Measurements from ENCODE around the gene CCDC81.
"Not testable (repeated sequence)": the region's sequence is repeated elsewhere in the genome, so short reads cannot be mapped to it uniquely, and the experiment has no call there.

The CCDC81 gene

DNA sequence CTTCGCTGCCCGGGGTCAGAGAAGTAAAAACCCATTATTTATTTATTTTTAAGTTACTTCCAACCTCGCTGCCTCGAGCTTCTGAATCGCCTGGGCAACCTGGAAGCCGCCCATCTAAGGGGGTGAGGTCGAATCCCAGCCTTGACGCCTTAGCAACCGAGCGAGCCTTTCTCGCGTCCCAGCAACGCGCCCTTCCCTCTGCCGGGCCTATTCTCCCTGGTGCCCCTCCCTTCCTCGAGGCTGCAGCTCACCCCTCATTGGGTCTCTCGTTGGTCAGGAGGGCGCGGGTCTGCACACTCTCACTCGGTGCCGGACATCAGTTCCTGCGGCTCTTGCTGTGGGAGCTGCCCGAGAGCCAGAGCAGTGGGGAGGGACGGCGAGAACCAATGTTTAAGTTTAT, at the start of gene CCDC81:
TSS of gene CCDC81 (plus strand) at position 302 of the 400 bp plus-strand sequence. CDS start 277 bp downstream, outside the sequence.
- no peak for DNase-seq (ENCODE audit: low read depth)

DNA sequence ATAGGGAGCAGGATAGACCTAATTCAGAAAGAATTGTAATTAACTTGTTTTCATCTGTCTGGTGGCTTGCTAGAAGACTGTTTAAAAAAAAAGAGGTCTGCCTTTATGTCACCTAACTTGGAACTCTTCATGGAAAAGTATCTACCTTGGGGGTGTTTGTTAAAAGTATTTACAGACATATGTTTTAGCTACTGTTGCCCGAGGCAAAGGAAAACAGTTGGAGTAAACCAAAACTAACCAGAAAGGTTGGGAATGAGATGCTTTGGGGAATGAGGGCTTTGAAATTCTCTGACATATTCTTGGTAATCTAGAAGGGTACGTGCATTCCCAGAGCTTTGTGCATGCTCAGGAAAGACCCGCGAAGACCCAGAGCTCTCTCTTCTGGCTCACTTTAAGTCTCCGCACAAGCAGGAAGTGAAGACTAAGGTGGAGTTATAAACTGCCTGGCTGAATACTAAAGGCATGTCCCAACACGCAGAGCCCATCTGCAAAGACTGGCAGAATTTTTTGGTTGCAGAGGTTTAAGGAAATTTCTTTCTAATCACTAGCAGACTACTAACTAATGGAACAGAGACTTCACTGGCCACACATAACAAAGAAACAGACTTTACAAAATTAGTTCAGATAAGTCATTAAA, 39.4 kb upstream of the CCDC81 start:
- no peak for DNase-seq (ENCODE audit: low read depth)

DNA sequence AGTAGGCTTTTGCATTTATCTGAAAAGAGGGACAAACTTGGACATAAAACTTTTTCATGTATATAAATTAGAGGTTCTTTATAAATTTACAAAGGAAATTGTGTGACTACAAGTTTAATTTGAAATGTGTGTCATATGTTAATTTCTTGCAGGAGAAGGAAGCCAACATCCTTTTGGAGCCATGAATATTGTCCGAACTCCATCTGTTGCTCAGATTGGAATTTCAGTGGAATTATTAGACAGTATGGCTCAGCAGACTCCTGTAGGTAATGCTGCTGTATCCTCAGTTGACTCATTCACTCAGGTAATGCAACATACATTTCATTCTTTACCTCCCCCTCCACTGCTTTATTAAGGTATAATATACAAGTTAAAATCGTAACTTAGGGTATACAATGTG, 37.5 kb upstream of the CCDC81 start:
- no peak for DNase-seq (ENCODE audit: low read depth)

DNA sequence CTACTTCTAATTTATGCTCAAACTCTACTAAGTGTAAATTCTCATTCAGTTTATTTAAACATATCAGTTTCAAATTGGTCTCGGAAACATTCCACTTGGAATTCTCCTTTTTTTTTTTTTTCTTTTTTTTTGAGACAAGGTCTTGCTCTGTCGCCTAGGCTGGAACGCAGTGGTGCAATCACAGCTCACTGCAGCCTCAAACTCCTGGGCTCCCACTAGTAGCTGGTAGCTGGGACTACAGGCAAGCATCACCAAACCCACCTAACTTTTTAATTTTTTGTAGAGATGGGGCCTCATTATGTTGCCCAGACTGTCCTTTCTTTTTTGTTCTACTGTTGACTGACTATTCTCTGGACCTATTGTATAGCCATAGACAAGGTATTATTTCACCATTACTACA, 33.3 kb upstream of the CCDC81 start:
- DNase-seq (ENCODE audit: low read depth), result no peak

DNA sequence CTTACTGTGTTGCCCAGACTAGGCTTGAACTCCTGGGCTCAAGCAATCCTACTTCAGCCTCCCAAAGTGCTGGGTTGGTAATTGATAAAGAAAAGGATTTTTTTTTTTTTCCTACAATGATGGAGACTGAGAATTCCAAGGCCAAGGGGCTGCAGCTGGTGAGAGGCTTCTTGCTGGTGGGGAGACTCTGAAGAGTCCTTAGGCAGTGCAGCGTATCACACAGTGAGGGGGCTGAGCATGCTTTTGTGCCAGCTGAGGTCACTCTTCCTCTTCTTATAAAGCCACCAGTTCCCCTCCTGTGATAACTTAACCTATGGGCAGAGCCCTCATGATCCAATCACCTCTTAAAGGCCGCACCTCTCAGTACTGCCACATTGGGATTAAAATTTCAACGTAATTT, 28.2 kb upstream of the CCDC81 start:
- no peak for DNase-seq (ENCODE audit: low read depth)

DNA sequence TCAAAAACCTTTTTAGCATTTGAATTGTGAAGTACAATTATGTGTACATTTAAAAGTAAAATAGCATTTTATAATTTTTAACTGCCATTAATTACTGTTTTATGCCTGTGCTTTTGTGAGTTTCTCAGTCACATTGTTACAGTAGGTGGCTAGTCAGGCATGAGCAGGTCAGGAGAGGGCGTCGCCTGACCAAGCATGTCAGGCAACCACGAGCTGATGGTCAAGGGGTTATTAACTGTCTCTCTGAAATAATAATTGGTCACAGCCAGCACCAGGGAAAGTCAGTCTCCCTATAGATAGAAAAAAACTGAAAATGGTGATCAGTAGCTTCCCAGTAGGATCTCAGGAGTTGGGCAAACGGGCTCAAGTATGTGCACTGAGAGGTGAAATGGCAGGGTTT, 19.4 kb upstream of the CCDC81 start:
- DNase-seq (ENCODE audit: low read depth), result no peak

DNA sequence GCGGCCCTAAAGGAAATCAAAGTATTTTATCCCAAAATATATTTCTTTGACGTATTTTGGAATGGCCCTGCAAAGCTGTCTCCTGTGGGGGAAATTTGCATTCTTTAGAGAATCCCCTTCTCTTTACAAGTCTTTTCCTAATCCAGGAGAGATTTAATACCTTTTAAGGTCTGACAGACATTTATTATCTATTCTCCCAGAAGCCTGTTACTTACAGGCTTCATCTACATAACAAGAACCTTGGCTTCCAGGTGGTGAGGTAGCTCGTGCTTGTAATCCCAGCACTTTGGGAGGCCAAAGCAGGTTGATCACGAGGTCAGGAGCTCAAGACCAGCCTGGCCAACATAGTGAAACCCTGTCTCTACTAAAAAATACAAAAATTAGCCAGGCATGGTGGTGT, 17.3 kb upstream of the CCDC81 start:
- DNase-seq (ENCODE audit: low read depth), result not testable (repeated sequence)

DNA sequence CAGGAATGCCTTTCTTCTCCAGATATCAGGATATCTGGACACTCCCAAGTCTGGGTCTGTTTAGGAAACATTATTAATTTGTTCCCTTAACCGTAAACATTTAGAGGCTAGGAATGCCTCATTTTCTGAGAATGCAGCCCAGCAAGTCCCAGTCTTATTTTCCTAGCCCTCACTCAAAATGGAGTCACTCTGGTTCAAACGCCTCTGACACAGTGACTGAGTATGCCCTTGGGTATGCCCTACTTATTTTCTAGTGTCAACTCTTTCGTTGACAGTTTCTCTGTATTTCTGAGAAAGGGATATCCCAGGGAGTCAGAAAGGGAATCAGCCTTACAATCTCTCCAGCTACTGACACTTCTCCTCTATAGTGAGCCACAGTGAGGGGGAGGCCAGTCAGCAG, 16.0 kb upstream of the CCDC81 start:
- no peak for DNase-seq (ENCODE audit: low read depth)

DNA sequence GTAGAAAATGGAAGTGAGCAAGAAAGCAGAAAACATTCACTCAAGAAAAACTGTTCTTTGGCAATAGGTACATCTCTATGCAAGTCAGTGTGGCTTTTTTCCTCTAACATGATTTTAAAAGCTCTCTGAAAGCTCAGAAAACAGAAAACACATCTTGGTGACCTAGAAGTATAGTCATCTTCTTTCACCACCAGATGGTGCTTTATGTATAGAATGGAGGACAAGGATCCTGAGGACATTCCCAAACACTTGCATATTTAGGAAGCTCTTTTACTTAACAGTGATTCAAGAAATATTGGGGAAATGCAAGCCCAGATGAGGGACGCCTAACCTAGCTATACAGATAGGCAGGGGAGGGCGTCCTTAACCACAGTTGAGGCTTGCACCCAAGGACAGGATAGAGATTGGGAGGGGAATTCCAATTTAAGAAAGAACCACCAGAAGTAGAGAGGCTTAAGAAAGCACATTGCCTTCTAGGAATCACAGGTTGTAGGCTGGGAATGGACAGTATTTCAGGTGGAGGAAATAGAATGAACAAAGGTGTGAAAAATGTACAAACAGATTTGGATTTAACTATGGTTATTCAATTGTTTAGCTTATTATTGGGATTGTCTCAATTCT, 13.8 kb upstream of the CCDC81 start:
- no peak for DNase-seq (ENCODE audit: low read depth)

DNA sequence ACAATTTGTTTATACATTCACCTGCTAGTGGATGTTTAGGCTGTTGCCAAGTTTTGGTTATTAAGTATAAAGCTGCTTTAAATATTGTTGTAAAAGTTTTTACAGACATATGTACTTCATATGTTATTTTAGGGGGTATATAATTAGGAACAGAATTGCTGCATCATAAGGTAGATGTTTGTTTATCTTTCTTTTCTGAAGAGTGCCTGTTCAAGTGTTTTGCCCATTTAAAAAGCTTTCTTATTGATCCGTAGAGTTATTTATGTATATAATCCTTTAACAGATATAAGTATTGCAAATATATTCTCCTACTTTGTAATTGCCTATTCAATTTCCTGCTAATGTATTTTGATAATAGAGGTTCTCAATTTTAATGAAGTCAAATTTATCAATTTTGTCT, 11.3 kb upstream of the CCDC81 start:
- DNase-seq (ENCODE audit: low read depth), result no peak

DNA sequence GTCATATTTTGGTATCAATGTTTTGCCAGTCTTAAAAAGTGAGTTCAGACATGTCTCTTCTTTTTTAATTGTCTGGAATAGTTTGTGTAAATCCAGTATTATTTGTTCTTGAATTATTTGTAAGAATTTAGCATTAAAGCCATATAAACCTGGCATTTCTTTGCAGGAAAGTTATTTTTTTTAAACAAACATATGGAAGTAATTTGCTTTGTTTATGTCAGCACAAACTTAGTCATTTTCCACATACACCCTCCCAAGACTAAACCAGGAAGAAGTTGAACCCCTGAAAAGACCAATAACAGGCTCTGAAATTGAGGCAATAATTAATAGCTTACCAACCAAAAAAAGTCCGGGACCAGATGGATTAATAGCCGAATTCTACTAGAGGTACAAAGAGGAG, 9.1 kb upstream of the CCDC81 start:
- DNase-seq (ENCODE audit: low read depth), result no peak

DNA sequence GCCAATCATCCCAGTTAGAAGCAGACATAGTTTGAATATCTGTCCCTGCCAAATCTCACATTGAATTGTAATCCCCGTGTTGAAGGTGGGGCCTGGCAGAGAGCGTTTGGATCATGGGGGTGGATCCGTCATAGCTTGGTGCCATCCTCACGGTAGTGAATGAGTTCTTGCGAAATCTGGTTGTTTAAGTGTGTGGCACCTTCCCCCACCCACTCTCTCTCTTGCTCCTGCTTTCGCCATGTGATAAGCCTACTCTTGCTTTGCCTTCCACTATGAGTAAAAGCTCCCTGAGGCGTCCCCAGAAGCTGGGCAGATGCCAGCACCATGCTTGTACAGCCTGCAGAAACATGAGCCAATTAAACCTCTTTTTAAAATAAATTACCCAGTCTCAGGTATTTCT, 5.0 kb upstream of the CCDC81 start:
- no peak for DNase-seq (ENCODE audit: low read depth)

DNA sequence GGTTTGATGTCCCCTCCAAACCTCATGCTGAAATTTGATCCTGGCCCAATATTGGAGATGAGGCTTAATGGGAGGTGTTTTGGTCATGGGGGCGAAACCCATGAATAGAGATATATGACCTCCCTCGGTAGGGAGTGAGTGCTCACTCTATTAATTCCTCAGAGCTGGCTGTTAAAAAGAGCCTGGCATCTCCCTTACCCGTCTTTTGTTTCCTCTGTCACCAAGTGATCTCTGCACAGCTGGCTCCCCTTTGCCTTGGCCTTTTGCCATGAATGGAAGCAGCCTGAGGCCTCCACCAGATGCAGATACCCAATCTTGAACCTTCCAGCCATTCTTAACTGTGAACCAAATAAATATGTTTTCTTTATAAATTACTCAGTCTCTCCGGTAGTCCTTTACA, 4.5 kb upstream of the CCDC81 start:
- DNase-seq (ENCODE audit: low read depth), result no peak

DNA sequence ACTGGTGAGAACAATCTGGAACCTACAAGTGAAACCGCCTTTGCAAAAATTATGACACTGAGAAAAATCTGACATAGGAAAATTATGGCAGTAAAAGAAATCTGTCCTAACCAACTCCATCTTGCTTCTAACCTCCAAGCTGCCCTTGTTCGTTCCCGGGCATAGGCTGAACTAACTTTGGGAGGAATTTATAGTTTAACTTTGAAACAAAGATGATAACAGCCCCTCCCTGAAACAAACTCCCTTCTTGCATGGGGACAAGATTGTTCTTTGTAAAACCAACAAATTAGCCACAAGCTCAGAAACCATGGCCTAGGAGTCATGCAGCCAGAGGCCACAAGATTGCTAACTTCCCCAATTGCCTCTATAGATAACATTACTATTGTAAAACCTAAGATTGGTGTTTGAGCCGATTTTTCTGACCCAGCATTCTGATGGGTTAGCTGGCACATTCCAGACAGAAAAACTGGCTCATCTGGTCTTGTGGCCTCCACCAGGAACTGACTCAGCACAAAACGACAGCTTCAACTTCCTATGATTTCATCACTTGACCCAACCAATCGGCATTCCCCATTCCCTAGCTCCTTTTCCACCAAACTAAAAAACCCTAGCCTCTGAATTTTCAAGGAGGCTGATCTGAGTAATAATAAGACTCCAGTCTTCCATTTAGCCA, 3.6 kb upstream of the CCDC81 start:
- no peak for DNase-seq (ENCODE audit: low read depth)

DNA sequence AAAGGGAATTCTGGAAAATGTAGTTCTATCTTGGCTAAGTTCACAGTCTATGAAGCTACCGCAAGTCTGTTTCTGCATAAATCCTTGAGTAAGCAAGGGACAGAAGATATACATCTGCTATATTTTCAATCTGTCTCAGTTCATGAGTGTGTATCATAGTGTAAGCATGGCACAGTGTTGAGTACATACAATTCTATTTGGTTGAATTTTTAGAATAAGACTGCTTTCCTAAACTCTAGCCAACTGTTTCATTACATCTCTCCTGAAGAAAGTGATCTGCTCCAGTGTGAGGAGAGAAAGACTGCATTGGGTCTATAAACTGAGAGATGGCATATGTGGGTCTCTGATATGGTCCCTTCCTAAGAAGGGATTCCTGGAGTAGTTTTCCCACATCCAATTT, 2.6 kb upstream of the CCDC81 start:
- no peak for DNase-seq (ENCODE audit: low read depth)

DNA sequence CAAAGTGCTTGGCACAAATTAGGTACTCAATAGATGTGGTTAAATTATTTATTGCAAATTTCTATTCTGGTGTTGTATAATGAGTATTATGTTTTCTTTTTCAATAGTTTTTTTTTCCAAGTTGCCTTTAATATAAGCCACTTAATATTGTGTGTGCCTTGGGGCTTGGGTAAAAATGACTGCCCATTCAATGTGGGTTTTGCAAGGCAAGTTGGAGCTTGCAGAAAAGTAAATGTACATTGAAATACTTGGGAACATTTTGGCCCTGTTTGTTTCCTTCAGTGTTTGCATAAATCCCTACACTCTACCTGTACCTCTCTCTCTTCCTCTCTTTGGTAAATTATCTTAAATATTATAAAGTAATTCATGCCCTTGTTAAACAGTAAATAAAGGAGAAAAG, 2.1 kb upstream of the CCDC81 start:
- DNase-seq (ENCODE audit: low read depth), result no peak

DNA sequence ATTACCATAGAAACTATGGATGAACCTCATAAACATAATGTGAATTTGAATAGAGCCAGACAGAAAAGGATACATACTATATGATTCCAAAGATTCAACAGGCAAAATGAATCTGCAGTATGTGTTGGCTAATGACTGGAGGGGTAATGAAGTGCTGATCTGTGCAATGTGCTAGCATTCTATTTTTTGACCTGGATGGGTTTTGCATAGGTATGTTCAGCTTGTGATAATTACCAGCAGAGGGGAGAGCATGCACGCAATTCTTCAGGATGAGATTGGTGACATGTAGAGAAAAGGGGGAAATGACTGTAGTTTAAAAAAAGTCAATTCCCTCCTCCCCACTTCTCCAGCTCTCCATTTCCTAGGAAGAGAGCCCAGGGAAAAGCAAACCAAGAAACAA, 618 bp upstream of the CCDC81 start:
- DNase-seq (ENCODE audit: low read depth), result no peak

DNA sequence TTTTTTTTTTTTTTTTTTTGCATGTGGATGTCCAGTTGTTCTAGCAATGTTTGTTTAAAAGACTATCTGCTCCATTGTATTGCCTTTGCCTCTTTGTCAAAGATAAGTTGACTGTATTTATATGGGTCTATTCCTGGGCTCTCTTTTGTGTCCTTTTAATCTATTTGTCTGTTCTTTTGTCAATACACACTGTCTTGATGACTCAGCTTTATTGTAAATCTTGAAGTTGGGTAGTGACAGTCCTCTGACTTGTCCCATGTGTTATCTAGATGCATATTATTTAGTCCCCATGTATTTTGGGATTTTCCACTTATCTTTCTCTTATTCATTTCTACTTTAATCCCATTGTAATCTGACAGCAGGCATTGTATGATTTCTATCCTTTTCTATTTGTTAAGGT, 3.3 kb downstream of the CCDC81 start:
- DNase-seq (ENCODE audit: low read depth), result no peak

DNA sequence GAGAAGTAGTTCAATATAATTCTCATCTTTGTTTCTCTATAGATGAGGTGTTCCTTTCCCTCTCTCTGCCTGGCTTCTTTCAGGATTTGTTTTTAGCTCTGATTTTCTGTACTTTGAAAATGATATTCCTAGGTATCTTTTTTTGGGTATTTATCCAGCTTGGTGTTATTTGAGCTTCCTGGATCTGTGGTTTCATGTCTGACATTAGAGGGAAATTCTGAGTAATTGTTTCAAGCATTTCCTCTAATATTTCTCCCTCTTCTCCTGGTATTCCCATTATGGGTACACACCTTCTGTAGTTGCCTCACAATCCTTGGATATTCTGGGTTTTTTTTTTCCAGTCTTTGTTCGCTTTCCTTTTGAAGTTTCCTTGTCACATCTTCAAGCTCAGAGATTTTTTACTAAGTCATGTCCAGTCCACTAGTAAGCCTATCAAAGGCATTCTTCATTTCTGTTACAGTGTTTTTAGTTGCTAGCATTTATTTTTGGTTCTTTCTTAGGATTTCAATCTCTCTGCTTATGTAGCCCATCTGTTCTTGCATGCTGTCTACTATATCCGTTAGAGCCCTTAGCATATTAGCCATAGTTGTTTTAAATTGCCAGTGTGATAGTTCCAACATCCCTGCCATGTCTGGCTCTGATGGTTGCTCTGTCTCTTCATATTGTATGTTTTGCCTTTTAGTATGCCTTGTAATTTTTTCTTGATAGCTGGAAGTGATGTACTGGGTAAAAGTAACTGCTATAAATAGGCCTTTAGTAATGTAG, 5.8 kb downstream of the CCDC81 start:
- no peak for DNase-seq (ENCODE audit: low read depth)

DNA sequence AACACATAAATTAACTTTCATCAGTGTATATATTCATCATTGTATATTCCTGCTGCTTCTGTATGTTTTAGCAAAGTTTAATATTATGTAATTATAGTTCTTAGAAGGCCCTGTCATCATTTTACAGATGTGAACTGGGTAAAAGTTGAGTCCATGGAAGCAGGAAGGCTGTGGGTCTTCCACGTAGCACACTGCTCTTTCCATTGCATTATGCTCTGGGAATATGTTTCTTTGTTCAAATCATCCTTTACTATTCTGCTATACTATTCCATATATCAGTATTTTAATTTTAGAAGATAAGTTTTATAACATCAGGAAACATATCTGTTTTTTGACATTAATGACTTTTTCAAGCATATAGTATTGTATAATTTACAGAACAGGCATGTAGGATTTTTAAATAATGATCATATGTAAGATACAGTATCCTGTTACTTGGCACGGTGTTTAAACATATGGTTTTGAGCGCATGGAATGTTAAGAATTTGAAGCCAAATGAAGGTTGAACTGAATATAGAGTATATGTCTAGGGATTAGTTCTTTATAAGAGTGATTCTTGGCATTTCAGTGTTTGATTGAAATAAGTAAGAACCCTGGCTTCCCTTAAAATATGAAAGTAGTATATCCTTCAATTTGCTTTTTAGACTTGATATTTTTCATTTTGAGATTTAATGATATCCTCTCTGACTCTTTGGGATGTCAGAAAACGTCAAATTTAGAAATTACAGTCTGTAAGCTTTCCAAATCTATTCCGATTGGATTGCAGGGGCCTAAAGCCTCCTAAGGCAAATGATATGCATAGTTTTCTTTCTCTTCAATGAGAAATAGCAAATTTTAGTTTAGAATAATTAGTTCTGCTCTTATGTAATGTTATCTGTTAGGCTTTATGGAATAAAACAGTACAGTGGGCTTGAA, 8.6 kb downstream of the CCDC81 start:
- DNase-seq (ENCODE audit: low read depth), result no peak

DNA sequence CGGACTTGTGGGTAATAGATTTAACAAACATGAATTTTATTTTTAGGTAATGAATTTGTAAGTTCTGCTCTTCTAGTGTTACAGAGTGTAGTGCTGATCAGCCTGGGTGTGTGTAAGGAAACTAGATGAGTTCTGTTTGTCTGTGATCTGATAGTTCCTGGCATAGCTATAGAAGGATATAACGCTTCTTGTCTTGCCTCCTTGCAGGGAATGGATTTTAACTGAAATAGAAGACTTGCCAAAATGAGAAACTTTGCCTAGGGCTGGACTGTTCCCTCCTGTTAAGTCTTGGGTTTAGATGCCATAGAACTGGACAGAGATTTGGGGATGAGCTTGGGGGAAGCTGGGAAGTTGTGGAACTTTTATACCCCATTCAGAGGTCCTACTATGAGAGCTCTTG, 11.6 kb downstream of the CCDC81 start:
- DNase-seq (ENCODE audit: low read depth), result no peak

DNA sequence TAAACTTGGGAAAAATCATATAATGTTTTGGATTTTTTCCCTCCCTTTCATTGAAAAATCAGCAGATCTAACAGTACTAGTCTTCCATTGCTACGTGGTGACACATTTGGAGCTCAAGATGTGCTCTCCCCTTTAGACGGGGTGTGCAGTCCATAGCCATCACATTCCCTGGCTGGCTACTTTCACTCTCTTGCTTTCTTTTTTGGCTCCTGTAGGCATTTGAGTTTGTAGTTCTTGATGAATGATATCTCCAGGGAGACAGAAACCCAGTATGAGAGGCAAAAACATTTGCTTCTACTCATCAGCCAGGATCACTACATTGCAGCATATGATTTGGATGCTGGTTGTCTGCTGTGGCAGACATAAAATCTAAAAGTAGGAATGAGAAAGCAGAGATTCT, 12.1 kb downstream of the CCDC81 start:
- peak; percentile 24 for DNase-seq (ENCODE audit: low read depth)

Measured in GM04503 (cell line).